GM12878 (cell line): Measurements from ENCODE around the gene DLL1. TPM values are rescaled to one million over a fixed set of nuclear protein-coding genes. Genes with fewer than 3 reads are reported as not detected.

ENCODE experiments used
- ATAC-seq: fragments of 200-7000 bp; cut with Tn5 transposase; 3 replicates; pipeline ENCODE4 v1.9.1; 2020; ENCODE audit warnings: mild to moderate bottlenecking, moderate library complexity
- BruUV-seq: library from RNA; stranded (reverse); fragments of 400-500 nt; replicated peaks from 2 replicates; lab custom pipeline; 2021; lab: Mats Ljungman, UMichigan
- CTCF ChIA-PET: fragments of 300-600 bp; sonication (Branson Sonifier 250); formaldehyde crosslinking; extraction: SDS; loops from one replicate; lab custom pipeline; 2021; ENCODE audit warnings: inconsistent platforms; lab: Yijun Ruan, JAX
- POLR2A ChIA-PET: fragments of 350-600 bp; formaldehyde crosslinking; extraction: SDS; loops from one replicate; lab custom pipeline; 2021; ENCODE audit warnings: inconsistent platforms; lab: Charles Lee
- RAD21 ChIA-PET: fragments of 300-600 bp; sonication (Branson Sonifier 250); formaldehyde crosslinking; loops from one replicate; lab custom pipeline; 2023; ENCODE audit warnings: antibody characterized with exemption; ENCODE audit not compliant: unreplicated experiment; lab: Charles Lee
- SMC1A ChIA-PET: fragments of 300-600 bp; sonication (Branson Sonifier 250); formaldehyde crosslinking; loops from one replicate; lab custom pipeline; 2023; ENCODE audit not compliant: unreplicated experiment, uncharacterized antibody; lab: Charles Lee
- DNase-seq: peaks from one replicate; pipeline ENCODE4 v3.0.0-alpha.2; 2011; ENCODE audit warnings: low read depth, low spot score
- FAIRE-seq: peaks from 3 replicates; lab custom pipeline; 2011; peaks lifted over from hg19 to GRCh38; lab: Jason Lieb, UNC
- H2AFZ ChIP-seq: 2 replicates; pipeline ENCODE4 v1.6.0; 2011; ENCODE audit warnings: low read depth, low read length, control low read depth; ENCODE audit not compliant: control insufficient read depth
- H3K27ac ChIP-seq: 2 replicates; pipeline ENCODE4 v1.5.1; 2011; ENCODE audit warnings: control low read depth; ENCODE audit not compliant: control insufficient read depth, insufficient read depth
- H3K27me3 ChIP-seq, 2 experiments: replicated peaks in 1 of 2; 2 replicates each; pipeline versions ENCODE4 v1.6.0 to v1.6.1; 2011; ENCODE audit warnings: low read length in 1 of 2; ENCODE audit not compliant: control insufficient read depth in 2 of 2, insufficient read depth in 2 of 2
- H3K36me3 ChIP-seq, 2 experiments: 2 replicates each; pipeline ENCODE4 v1.5.1; 2011; ENCODE audit warnings: low read length in 1 of 2; ENCODE audit not compliant: control insufficient read depth in 2 of 2, insufficient read depth in 2 of 2
- H3K4me1 ChIP-seq: 2 replicates; pipeline ENCODE4 v1.6.1; 2011; ENCODE audit warnings: mild to moderate bottlenecking, low read length, moderate library complexity, mixed read lengths; ENCODE audit not compliant: control insufficient read depth, insufficient read depth
- H3K4me2 ChIP-seq: 2 replicates; pipeline ENCODE4 v1.6.0; 2011; ENCODE audit warnings: control low read depth; ENCODE audit not compliant: control insufficient read depth, insufficient read depth
- H3K4me3 ChIP-seq: fragments of 200-600 bp; sonication (generic); 2 replicates; pipeline ENCODE4 v1.5.1; 2016
- H3K79me2 ChIP-seq: 2 replicates; pipeline ENCODE4 v1.6.0; 2011; ENCODE audit warnings: low read length; ENCODE audit not compliant: control insufficient read depth, insufficient read depth
- H3K9ac ChIP-seq: 2 replicates; pipeline ENCODE4 v1.8.0; 2011; ENCODE audit warnings: low read length, control low read depth, mixed read lengths; ENCODE audit not compliant: control insufficient read depth, insufficient read depth
- H3K9me3 ChIP-seq: replicated peaks from 3 replicates; pipeline ENCODE4 v1.5.1; 2011; ENCODE audit warnings: mild to moderate bottlenecking, low read length; ENCODE audit not compliant: control insufficient read depth, insufficient read depth
- H4K20me1 ChIP-seq: 2 replicates; pipeline ENCODE4 v1.6.0; 2011; ENCODE audit not compliant: control insufficient read depth, insufficient read depth
- CREM ChIP-seq: IDR thresholded peaks from 2 replicates; pipeline ENCODE4 v1.6.1; 2014; ENCODE audit warnings: antibody characterized with exemption, low read depth
- JUND ChIP-seq: IDR thresholded peaks from 2 replicates; pipeline ENCODE4 v1.6.1; 2012; ENCODE audit warnings: low read depth, mild to moderate bottlenecking, low read length, improper control_type of control experiment, moderate library complexity
- KDM1A ChIP-seq: fragments of 200-600 bp; sonication (generic); IDR thresholded peaks from 2 replicates; pipeline ENCODE4 v1.6.1; 2016; ENCODE audit warnings: borderline replicate concordance
- WGBS: methylation state at CpG from one replicate; pipeline ENCODE4 v1.1.6; 2016; ENCODE audit warnings: low lambda C conversion rate; ENCODE audit not compliant: insufficient replicate concordance, insufficient coverage; ENCODE audit errors: missing lambda C conversion rate; 5-methylcytosine and 5-hydroxymethylcytosine counted together
- in situ Hi-C: fragments of 300-500 bp; cut with MboI; formaldehyde crosslinking; loops from 9 replicates; pipeline ENCODE4 v1.14.3; 2018; ENCODE audit warnings: mixed read lengths
- intact Hi-C: fragments of 100-400 bp; cut with micrococcal nuclease; formaldehyde crosslinking; loops from one replicate; pipeline ENCODE4 v1.14.2; 2022; ENCODE audit not compliant: unreplicated experiment
- polyA plus RNA-seq, 11 experiments: library from polyadenylated mRNA; depleted of rRNA in 4 of 11; unstranded in 6 of 11; stranded (reverse) in 5 of 11; fragments of >200 nt; fragmentation: Nextera tagmentation in 4 of 11; fragmentation: Illumina TruSeq in 1 of 11; extraction: Ambion mirVana in 4 of 11; extraction: Trizol in 1 of 11; gene quantifications; 1 replicate in 1 of 11; 2 replicates in 10 of 11; pipeline versions ENCODE4 v1.2.1 to v1.2.3, GENCODE V29; 2011 to 2016; ENCODE audit warnings: inconsistent platforms in 2 of 11, missing spikeins in 2 of 11, low read depth in 1 of 11
- total RNA-seq, 4 experiments: library from RNA; depleted of rRNA in 3 of 4; stranded (reverse); fragments of >200 nt in 3 of 4; fragmentation: Illumina TruSeq in 1 of 4; extraction: Trizol in 1 of 4; gene quantifications; 2 replicates each; pipeline versions ENCODE4 v1.2.1 to v1.2.3, GENCODE V29; 2013 to 2021
- TF ChIP-seq, protein P1 (sequence below): fragments of 150-350 bp; IDR thresholded peaks from 2 replicates; pipeline ENCODE4 v1.6.1; 2016; ENCODE audit warnings: low read depth, low read length
- TF ChIP-seq, protein P2 (sequence below), 3 experiments: IDR thresholded peaks in 2 of 3; conservative IDR thresholded peaks in 1 of 3; 2 replicates each; pipeline ENCODE4 v1.5.1; 2011; ENCODE audit warnings: low read depth in 3 of 3, low read length in 3 of 3, mild to moderate bottlenecking in 3 of 3, control low read depth in 2 of 3, moderate library complexity in 2 of 3, inconsistent platforms in 1 of 3, mixed read lengths in 1 of 3; ENCODE audit not compliant: control insufficient read depth in 2 of 3, insufficient read depth in 1 of 3; ENCODE audit errors: extremely low read depth in 1 of 3

DLL1 gene
- total and polyA plus RNA-seq, 10 of the 15 experiments (the other 5 are each of a cell fraction or from before 2014, with no cell fraction given): 0.02 to 0.80 (median 0.19) TPM

DNA sequence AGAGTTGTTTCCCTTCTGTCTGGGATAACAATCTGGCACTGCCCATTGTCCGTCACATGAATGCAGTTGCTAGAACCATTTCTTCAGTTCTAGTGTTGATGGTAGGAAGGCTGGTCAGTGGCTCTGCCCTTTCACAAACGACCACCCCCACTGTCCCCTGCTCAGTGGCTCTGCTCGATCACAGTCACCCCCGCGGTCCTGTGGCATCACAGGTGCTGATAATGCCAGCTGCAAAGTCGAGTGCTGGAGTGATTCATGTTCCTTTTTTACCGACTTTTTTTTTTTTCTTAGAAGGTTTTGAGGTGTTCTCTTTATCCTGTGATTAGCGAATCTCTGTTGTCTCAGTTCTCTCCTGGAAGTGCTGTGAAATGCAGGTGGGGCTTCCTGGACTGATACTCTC is 38.4 kb upstream of the DLL1 start:
- H4K20me1 ChIP-seq: no peaks in the 10 kb centered on the region
- H3K4me2 ChIP-seq: no peak overlapping the region
- H3K36me3 ChIP-seq: peaks cover 4 to 11% of the 10 kb centered on the region in 2 experiments
- DNase-seq (no peak), FAIRE-seq (no peak)
- H3K9me3 ChIP-seq: no peaks in the 10 kb centered on the region
- RAD21 ChIA-PET: no interaction called here
- no peak overlapping the region for H3K27ac ChIP-seq
- POLR2A ChIA-PET: no interaction called here
- H3K4me3 ChIP-seq: no peak overlapping the region
- 92% methylated on average over 8 of the region's 8 CpGs for WGBS
- no peaks in the 10 kb centered on the region for H3K27me3 ChIP-seq
- SMC1A ChIA-PET: interaction anchor here (1.3 kb wide), 1 partner anchor 21 kb away, joined by 4 read pairs; no protein-coding TSS in a partner anchor
- no TSS peak for BruUV-seq
- no peak overlapping the region for H2AFZ ChIP-seq
- CTCF ChIA-PET: interaction anchor here (0.6 kb wide), 1 partner anchor 302 kb away, joined by 3 read pairs; no protein-coding TSS in a partner anchor
- no peak overlapping the region for H3K9ac ChIP-seq
- in situ Hi-C loops: no loop called here
- TF ChIP-seq, protein P1, sequence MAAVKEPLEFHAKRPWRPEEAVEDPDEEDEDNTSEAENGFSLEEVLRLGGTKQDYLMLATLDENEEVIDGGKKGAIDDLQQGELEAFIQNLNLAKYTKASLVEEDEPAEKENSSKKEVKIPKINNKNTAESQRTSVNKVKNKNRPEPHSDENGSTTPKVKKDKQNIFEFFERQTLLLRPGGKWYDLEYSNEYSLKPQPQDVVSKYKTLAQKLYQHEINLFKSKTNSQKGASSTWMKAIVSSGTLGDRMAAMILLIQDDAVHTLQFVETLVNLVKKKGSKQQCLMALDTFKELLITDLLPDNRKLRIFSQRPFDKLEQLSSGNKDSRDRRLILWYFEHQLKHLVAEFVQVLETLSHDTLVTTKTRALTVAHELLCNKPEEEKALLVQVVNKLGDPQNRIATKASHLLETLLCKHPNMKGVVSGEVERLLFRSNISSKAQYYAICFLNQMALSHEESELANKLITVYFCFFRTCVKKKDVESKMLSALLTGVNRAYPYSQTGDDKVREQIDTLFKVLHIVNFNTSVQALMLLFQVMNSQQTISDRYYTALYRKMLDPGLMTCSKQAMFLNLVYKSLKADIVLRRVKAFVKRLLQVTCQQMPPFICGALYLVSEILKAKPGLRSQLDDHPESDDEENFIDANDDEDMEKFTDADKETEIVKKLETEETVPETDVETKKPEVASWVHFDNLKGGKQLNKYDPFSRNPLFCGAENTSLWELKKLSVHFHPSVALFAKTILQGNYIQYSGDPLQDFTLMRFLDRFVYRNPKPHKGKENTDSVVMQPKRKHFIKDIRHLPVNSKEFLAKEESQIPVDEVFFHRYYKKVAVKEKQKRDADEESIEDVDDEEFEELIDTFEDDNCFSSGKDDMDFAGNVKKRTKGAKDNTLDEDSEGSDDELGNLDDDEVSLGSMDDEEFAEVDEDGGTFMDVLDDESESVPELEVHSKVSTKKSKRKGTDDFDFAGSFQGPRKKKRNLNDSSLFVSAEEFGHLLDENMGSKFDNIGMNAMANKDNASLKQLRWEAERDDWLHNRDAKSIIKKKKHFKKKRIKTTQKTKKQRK: no peak
- TF ChIP-seq, all 136 proteins: peak for 0
- H3K79me2 ChIP-seq: no peaks in the 10 kb centered on the region
- no peak for ATAC-seq
- intact Hi-C loops: no loop called here
- no peaks in the 10 kb centered on the region for H3K4me1 ChIP-seq

DNA sequence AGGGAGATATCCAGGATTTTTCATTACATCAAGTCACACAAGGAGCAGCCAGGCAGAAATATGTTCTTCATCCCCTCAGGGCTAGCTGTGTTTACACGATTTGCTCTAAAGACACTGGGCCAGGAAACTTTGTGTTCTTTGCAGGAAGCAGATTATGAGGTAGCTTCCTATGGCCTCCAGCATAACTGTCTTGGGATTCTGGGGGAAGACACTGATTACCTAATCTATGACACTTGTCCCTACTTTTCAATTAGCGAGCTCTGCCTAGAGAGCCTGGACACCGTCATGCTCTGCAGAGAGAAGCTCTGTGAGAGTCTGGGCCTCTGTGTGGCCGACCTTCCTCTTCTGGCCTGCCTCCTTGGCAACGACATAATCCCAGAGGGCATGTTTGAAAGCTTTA is 26.8 kb upstream of the DLL1 start:
- FAIRE-seq: no peak
- no TSS peak for BruUV-seq
- WGBS: 100% methylated on average over 5 of the region's 5 CpGs
- POLR2A ChIA-PET: interaction anchor here (0.7 to 1.4 kb wide), 2 partner anchors 10 to 143 kb away, joined by 4 read pairs; no protein-coding TSS in a partner anchor
- in situ Hi-C loops (no loop called here), intact Hi-C loops (no loop called here)
- Histone ChIP-seq H3K4me3 (no peak overlapping the region), H2AFZ (no peak overlapping the region), H3K79me2 (peaks cover 8% of the 10 kb centered on the region), H3K9ac (no peak overlapping the region), H3K27ac (no peak overlapping the region), H3K9me3 (no peaks in the 10 kb centered on the region; the same call in 2 of the 3 replicates), H3K4me2 (no peak overlapping the region), H3K36me3 (peaks cover 0 to 6% of the 10 kb centered on the region in 2 experiments; a peak in 3 of 4 replicates), H4K20me1 (no peaks in the 10 kb centered on the region), H3K4me1 (no peaks in the 10 kb centered on the region), H3K27me3 (no peaks in the 10 kb centered on the region)
- no peak for ATAC-seq
- SMC1A ChIA-PET: interaction anchor here (0.6 kb wide), 1 partner anchor 57 kb away, joined by 3 read pairs; no protein-coding TSS in a partner anchor
- CTCF ChIA-PET: interaction anchor here (0.7 kb wide), 1 partner anchor 74 kb away, joined by 3 read pairs; no protein-coding TSS in a partner anchor
- RAD21 ChIA-PET: interaction anchor here (1.0 kb wide), 1 partner anchor 107 kb away, joined by 3 read pairs; no protein-coding TSS in a partner anchor
- DNase-seq: no peak
- no peak for TF ChIP-seq CREM
- no peak for TF ChIP-seq JUND
- TF ChIP-seq KDM1A: no peak
- TF ChIP-seq, protein P2, sequence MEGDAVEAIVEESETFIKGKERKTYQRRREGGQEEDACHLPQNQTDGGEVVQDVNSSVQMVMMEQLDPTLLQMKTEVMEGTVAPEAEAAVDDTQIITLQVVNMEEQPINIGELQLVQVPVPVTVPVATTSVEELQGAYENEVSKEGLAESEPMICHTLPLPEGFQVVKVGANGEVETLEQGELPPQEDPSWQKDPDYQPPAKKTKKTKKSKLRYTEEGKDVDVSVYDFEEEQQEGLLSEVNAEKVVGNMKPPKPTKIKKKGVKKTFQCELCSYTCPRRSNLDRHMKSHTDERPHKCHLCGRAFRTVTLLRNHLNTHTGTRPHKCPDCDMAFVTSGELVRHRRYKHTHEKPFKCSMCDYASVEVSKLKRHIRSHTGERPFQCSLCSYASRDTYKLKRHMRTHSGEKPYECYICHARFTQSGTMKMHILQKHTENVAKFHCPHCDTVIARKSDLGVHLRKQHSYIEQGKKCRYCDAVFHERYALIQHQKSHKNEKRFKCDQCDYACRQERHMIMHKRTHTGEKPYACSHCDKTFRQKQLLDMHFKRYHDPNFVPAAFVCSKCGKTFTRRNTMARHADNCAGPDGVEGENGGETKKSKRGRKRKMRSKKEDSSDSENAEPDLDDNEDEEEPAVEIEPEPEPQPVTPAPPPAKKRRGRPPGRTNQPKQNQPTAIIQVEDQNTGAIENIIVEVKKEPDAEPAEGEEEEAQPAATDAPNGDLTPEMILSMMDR (IDR thresholded peaks at IDR 0.05 in 2 of 3, conservative IDR thresholded peaks at IDR 0.05 in 1 of 3; ENCODE audit: control insufficient read depth in 2 of 3, extremely low read depth in 1 of 3, insufficient read depth in 1 of 3, low read depth in 3 of 3, low read length in 3 of 3): no peak
